ENCODE results near the gene COG2.

DNA sequence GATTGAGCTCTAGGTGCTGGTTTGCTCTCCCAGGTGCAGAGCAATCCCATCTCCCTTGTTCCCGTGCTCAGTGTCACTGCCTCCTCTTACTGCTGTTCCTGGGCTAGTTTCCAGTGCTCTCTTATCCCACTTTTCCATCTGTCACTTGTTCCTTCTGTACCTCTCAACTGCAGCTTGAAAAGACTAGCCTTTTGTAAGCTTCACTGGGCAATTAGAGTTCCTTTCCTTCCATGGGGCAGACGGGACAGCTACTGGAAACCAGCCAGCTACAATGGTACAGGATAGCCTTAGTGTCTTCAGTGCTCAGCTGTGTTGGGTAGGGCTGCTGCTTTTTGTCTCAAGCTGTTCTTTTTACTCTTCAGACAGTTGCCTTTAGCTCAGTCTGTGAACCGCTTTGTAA, 40.0 kb downstream of the COG2 start:
- TF ChIP-seq, protein P1, sequence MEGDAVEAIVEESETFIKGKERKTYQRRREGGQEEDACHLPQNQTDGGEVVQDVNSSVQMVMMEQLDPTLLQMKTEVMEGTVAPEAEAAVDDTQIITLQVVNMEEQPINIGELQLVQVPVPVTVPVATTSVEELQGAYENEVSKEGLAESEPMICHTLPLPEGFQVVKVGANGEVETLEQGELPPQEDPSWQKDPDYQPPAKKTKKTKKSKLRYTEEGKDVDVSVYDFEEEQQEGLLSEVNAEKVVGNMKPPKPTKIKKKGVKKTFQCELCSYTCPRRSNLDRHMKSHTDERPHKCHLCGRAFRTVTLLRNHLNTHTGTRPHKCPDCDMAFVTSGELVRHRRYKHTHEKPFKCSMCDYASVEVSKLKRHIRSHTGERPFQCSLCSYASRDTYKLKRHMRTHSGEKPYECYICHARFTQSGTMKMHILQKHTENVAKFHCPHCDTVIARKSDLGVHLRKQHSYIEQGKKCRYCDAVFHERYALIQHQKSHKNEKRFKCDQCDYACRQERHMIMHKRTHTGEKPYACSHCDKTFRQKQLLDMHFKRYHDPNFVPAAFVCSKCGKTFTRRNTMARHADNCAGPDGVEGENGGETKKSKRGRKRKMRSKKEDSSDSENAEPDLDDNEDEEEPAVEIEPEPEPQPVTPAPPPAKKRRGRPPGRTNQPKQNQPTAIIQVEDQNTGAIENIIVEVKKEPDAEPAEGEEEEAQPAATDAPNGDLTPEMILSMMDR (IDR thresholded peaks at IDR 0.05) = no peak
- TF ChIP-seq POLR2A (IDR thresholded peaks at IDR 0.05) = no peak
